ENCODE results near the gene CMTM4.

Gene CMTM4

GRCh38 chr16:66590322-66590721, 106.2 kb downstream of the CMTM4 start:
- Histone ChIP-seq H3K79me2 (ENCODE audit: insufficient read depth, low read length) (no peaks in the 10 kb centered on the region), H3K27ac (ENCODE audit: low read length) (no peak overlapping the region), H3K4me2 (ENCODE audit: insufficient read depth, low read length) (peak overlapping the region; percentile 57), H3K4me3 (ENCODE audit: low read depth in 1 of 2, low read length in 2 of 2) (peak overlapping the region in 1 of 2 experiments; percentile 44; a peak in 2 of 4 replicates), H2AFZ (ENCODE audit: low read depth, low read length) (peak overlapping the region; percentile 21), H3K9ac (ENCODE audit: low read depth, low read length) (peak overlapping the region; percentile 39), H3K36me3 (ENCODE audit: insufficient read depth, low read length) (no peaks in the 10 kb centered on the region), H3K9me3 (ENCODE audit: insufficient read depth, low read length, severe bottlenecking) (no peaks in the 10 kb centered on the region), H4K20me1 (ENCODE audit: insufficient read depth, low read length) (no peaks in the 10 kb centered on the region), H3K27me3 (ENCODE audit: insufficient read depth, low read length, poor library complexity) (no peaks in the 10 kb centered on the region), H3K4me1 (ENCODE audit: insufficient read depth, low read length) (peaks cover 19% of the 10 kb centered on the region)
- peak; percentile 81 for ATAC-seq (ENCODE audit: insufficient read depth, low read depth)
- peak; percentile 54 for DNase-seq
- TF ChIP-seq EZH2 (IDR thresholded peaks at IDR 0.05; ENCODE audit: borderline replicate concordance, low read depth, low read length, severe bottlenecking) = no peak
- no peak for TF ChIP-seq CTCF (IDR thresholded peaks at IDR 0.05; ENCODE audit: borderline replicate concordance, extremely low read depth, low read length, poor library complexity, severe bottlenecking)

GRCh38 chr16:66588981-66589713, 107.4 kb downstream of the CMTM4 start:
- Histone ChIP-seq H3K79me2 (ENCODE audit: insufficient read depth, low read length) (no peaks in the 10 kb centered on the region), H3K9ac (ENCODE audit: low read depth, low read length) (no peak overlapping the region), H3K4me2 (ENCODE audit: insufficient read depth, low read length) (no peak overlapping the region), H3K36me3 (ENCODE audit: insufficient read depth, low read length) (no peaks in the 10 kb centered on the region), H2AFZ (ENCODE audit: low read depth, low read length) (no peak overlapping the region), H3K27ac (ENCODE audit: low read length) (no peak overlapping the region), H3K4me1 (ENCODE audit: insufficient read depth, low read length) (peaks cover 19% of the 10 kb centered on the region), H4K20me1 (ENCODE audit: insufficient read depth, low read length) (no peaks in the 10 kb centered on the region), H3K9me3 (ENCODE audit: insufficient read depth, low read length, severe bottlenecking) (no peaks in the 10 kb centered on the region), H3K4me3 (ENCODE audit: low read depth in 1 of 2, low read length in 2 of 2) (no peak overlapping the region), H3K27me3 (ENCODE audit: insufficient read depth, low read length, poor library complexity) (no peaks in the 10 kb centered on the region)
- TF ChIP-seq CTCF (IDR thresholded peaks at IDR 0.05; ENCODE audit: borderline replicate concordance, extremely low read depth, low read length, poor library complexity, severe bottlenecking) = peak; percentile 62
- no peak for TF ChIP-seq EZH2 (IDR thresholded peaks at IDR 0.05; ENCODE audit: borderline replicate concordance, low read depth, low read length, severe bottlenecking)
- ATAC-seq (ENCODE audit: insufficient read depth, low read depth) = peak; percentile 63
- DNase-seq = peak; percentile 46

GRCh38 chr16:66587881-66588600, 108.5 kb downstream of the CMTM4 start:
- no peaks in the 10 kb centered on the region for H3K27me3 ChIP-seq (ENCODE audit: insufficient read depth, low read length, poor library complexity)
- no peak overlapping the region for H3K9ac ChIP-seq (ENCODE audit: low read depth, low read length)
- ATAC-seq (ENCODE audit: insufficient read depth, low read depth) = no peak
- H3K4me1 ChIP-seq (ENCODE audit: insufficient read depth, low read length) = peaks cover 19% of the 10 kb centered on the region
- no peaks in the 10 kb centered on the region for H3K79me2 ChIP-seq (ENCODE audit: insufficient read depth, low read length)
- H3K36me3 ChIP-seq (ENCODE audit: insufficient read depth, low read length) = no peaks in the 10 kb centered on the region
- H3K27ac ChIP-seq (ENCODE audit: low read length) = no peak overlapping the region
- DNase-seq = no peak
- no peak overlapping the region for H2AFZ ChIP-seq (ENCODE audit: low read depth, low read length)
- TF ChIP-seq CTCF (IDR thresholded peaks at IDR 0.05; ENCODE audit: borderline replicate concordance, extremely low read depth, low read length, poor library complexity, severe bottlenecking) (no peak), EZH2 (IDR thresholded peaks at IDR 0.05; ENCODE audit: borderline replicate concordance, low read depth, low read length, severe bottlenecking) (no peak)
- no peak overlapping the region for H3K4me3 ChIP-seq (ENCODE audit: low read depth in 1 of 2, low read length in 2 of 2)
- H3K9me3 ChIP-seq (ENCODE audit: insufficient read depth, low read length, severe bottlenecking) = no peaks in the 10 kb centered on the region
- H3K4me2 ChIP-seq (ENCODE audit: insufficient read depth, low read length) = no peak overlapping the region
- H4K20me1 ChIP-seq (ENCODE audit: insufficient read depth, low read length) = no peaks in the 10 kb centered on the region

Data from DND-41 (cell line).